ENCODE data around the gene CAPN8. TPM values are rescaled to one million over a fixed set of nuclear protein-coding genes. Genes with fewer than 3 reads are reported as not detected.

Gene CAPN8
- total and polyA plus RNA-seq, 2 donors from 2014 or later, result 0.84 to 56.1 TPM

GRCh38 chr1:223700388-223700918 is 35.0 kb upstream of the CAPN8 start:
- no peak overlapping the region for H3K27ac ChIP-seq (ENCODE audit: low read depth in 2 of 2, low read length in 2 of 2)
- intact Hi-C loops (cut with DNase I), result no loop called here
- FAIRE-seq, result no peak
- DNase-seq, result no peak
- H3K27me3 ChIP-seq (ENCODE audit: control insufficient read depth, insufficient read depth, low read length), result no peaks in the 10 kb centered on the region
- H3K9me3 ChIP-seq (ENCODE audit: control insufficient read depth in 2 of 3, insufficient read depth in 1 of 3, low read length in 3 of 3), result no peaks in the 10 kb centered on the region
- no peak for TF ChIP-seq CTCF (IDR thresholded peaks at IDR 0.05; ENCODE audit: borderline replicate concordance, extremely low read depth, insufficient read depth)
- H3K4me3 ChIP-seq (ENCODE audit: low read length in 3 of 3), result no peak overlapping the region
- peaks cover 0 to 4% (median 3%) of the 10 kb centered on the region in 3 donors for H3K4me1 ChIP-seq (ENCODE audit: control insufficient read depth in 2 of 3, insufficient read depth in 2 of 3, low read depth in 1 of 3, low read length in 3 of 3)
- H3K9ac ChIP-seq (ENCODE audit: low read length in 3 of 3), result no peak overlapping the region
- H3K36me3 ChIP-seq (ENCODE audit: control insufficient read depth in 2 of 3, insufficient read depth in 3 of 3, low read length in 3 of 3), result no peaks in the 10 kb centered on the region

- no peak overlapping the region for H3K9ac ChIP-seq (ENCODE audit: low read length in 3 of 3)
- DNase-seq (no peak), FAIRE-seq (no peak)
- no peaks in the 10 kb centered on the region for H3K9me3 ChIP-seq (ENCODE audit: control insufficient read depth in 2 of 3, insufficient read depth in 1 of 3, low read length in 3 of 3)
- peaks cover 0 to 3% (median 0%) of the 10 kb centered on the region in 3 donors for H3K4me1 ChIP-seq (ENCODE audit: control insufficient read depth in 2 of 3, insufficient read depth in 2 of 3, low read depth in 1 of 3, low read length in 3 of 3)
- no peaks in the 10 kb centered on the region for H3K27me3 ChIP-seq (ENCODE audit: control insufficient read depth, insufficient read depth, low read length)
- H3K4me3 ChIP-seq (ENCODE audit: low read length in 3 of 3), result no peak overlapping the region
- no peak overlapping the region for H3K27ac ChIP-seq (ENCODE audit: low read depth in 2 of 2, low read length in 2 of 2)
- intact Hi-C loops (cut with DNase I), result no loop called here
- H3K36me3 ChIP-seq (ENCODE audit: control insufficient read depth in 2 of 3, insufficient read depth in 3 of 3, low read length in 3 of 3), result no peaks in the 10 kb centered on the region
- TF ChIP-seq CTCF (IDR thresholded peaks at IDR 0.05; ENCODE audit: borderline replicate concordance, extremely low read depth, insufficient read depth), result no peak
Measured at GRCh38 chr1:223695941-223696340, 30.4 kb upstream of the CAPN8 start.

- Histone ChIP-seq H3K9ac (ENCODE audit: low read length in 3 of 3) (no peak overlapping the region), H3K9me3 (ENCODE audit: control insufficient read depth in 2 of 3, insufficient read depth in 1 of 3, low read length in 3 of 3) (no peaks in the 10 kb centered on the region), H3K27ac (ENCODE audit: low read depth in 2 of 2, low read length in 2 of 2) (no peak overlapping the region), H3K4me1 (ENCODE audit: control insufficient read depth in 2 of 3, insufficient read depth in 2 of 3, low read depth in 1 of 3, low read length in 3 of 3) (no peaks in the 10 kb centered on the region), H3K4me3 (ENCODE audit: low read length in 3 of 3) (no peak overlapping the region), H3K27me3 (ENCODE audit: control insufficient read depth, insufficient read depth, low read length) (no peaks in the 10 kb centered on the region), H3K36me3 (ENCODE audit: control insufficient read depth in 2 of 3, insufficient read depth in 3 of 3, low read length in 3 of 3) (no peaks in the 10 kb centered on the region)
- DNase-seq, result no peak
- no peak for FAIRE-seq
- intact Hi-C loops (cut with DNase I), result no loop called here
- TF ChIP-seq CTCF (IDR thresholded peaks at IDR 0.05; ENCODE audit: borderline replicate concordance, extremely low read depth, insufficient read depth), result no peak
Measured at GRCh38 chr1:223695014-223695548, 29.6 kb upstream of the CAPN8 start.

- Histone ChIP-seq H3K27ac (ENCODE audit: low read depth in 2 of 2, low read length in 2 of 2) (no peak overlapping the region), H3K27me3 (ENCODE audit: control insufficient read depth, insufficient read depth, low read length) (no peaks in the 10 kb centered on the region), H3K9me3 (ENCODE audit: control insufficient read depth in 2 of 3, insufficient read depth in 1 of 3, low read length in 3 of 3) (no peaks in the 10 kb centered on the region), H3K9ac (ENCODE audit: low read length in 3 of 3) (no peak overlapping the region), H3K36me3 (ENCODE audit: control insufficient read depth in 2 of 3, insufficient read depth in 3 of 3, low read length in 3 of 3) (no peaks in the 10 kb centered on the region), H3K4me3 (ENCODE audit: low read length in 3 of 3) (no peak overlapping the region), H3K4me1 (ENCODE audit: control insufficient read depth in 2 of 3, insufficient read depth in 2 of 3, low read depth in 1 of 3, low read length in 3 of 3) (no peaks in the 10 kb centered on the region)
- TF ChIP-seq CTCF (IDR thresholded peaks at IDR 0.05; ENCODE audit: borderline replicate concordance, extremely low read depth, insufficient read depth), result no peak
- FAIRE-seq (no peak), DNase-seq (no peak)
- intact Hi-C loops (cut with DNase I), result no loop called here
Measured at GRCh38 chr1:223691121-223691520, 25.6 kb upstream of the CAPN8 start.
